HG03045 (cell line): ENCODE data around the gene UNC13D.
A peak's percentile ranks its signal among the peaks of the same experiment; 100 is the strongest.
"Not testable (repeated sequence)": the region's sequence is repeated elsewhere in the genome, so short reads cannot be mapped to it uniquely, and the experiment has no call there.

ENCODE experiments used
- ATAC-seq: cut with Tn5 transposase; IDR thresholded peaks from one replicate; pipeline ENCODE4 v1.9.1; 2021; ENCODE audit warnings: mild to moderate bottlenecking, moderate library complexity; ENCODE audit not compliant: unreplicated experiment

Gene UNC13D

GRCh38 chr17:75853433-75853832 lies 9.2 kb upstream of the UNC13D start:
- no peak for ATAC-seq

- not testable (repeated sequence) for ATAC-seq
These were observed 7.4 kb upstream of the UNC13D start for GRCh38 chr17:75851693-75851991.

- ATAC-seq, result no peak
These were observed 6.9 kb upstream of the UNC13D start for GRCh38 chr17:75850928-75851692.

- ATAC-seq, result no peak
These were observed 5.5 kb upstream of the UNC13D start for GRCh38 chr17:75849724-75850123.

GRCh38 chr17:75849279-75849646 lies 5.1 kb upstream of the UNC13D start:
- ATAC-seq, result no peak

- no peak for ATAC-seq
These were observed 4.5 kb upstream of the UNC13D start for GRCh38 chr17:75848523-75849278.

GRCh38 chr17:75847614-75848522 lies 3.7 kb upstream of the UNC13D start:
- no peak for ATAC-seq

GRCh38 chr17:75846692-75847613 lies 2.7 kb upstream of the UNC13D start:
- ATAC-seq, result no peak

- ATAC-seq, result no peak
These were observed 1.9 kb upstream of the UNC13D start for GRCh38 chr17:75845933-75846691.

- ATAC-seq, result peak; percentile 61
These were observed 981 bp upstream of the UNC13D start for GRCh38 chr17:75845058-75845711.

- peak; percentile 10 for ATAC-seq
These were observed 390 bp upstream of the UNC13D start for GRCh38 chr17:75844530-75845057.

GRCh38 chr17:75842963-75843576 lies 1.1 kb downstream of the UNC13D start:
- ATAC-seq, result no peak

- no peak for ATAC-seq
These were observed 1.8 kb downstream of the UNC13D start for GRCh38 chr17:75842411-75842810.

GRCh38 chr17:75840799-75841164 lies 3.4 kb downstream of the UNC13D start:
- no peak for ATAC-seq

GRCh38 chr17:75839942-75840798 lies 4.0 kb downstream of the UNC13D start:
- ATAC-seq, result no peak

GRCh38 chr17:75838410-75838809 lies 5.8 kb downstream of the UNC13D start:
- no peak for ATAC-seq

GRCh38 chr17:75837899-75838298 lies 6.3 kb downstream of the UNC13D start:
- ATAC-seq, result no peak

GRCh38 chr17:75836605-75837004 lies 7.6 kb downstream of the UNC13D start:
- no peak for ATAC-seq
